Activated naive CD8-positive, alpha-beta T cell treated with anti-CD3 and anti-CD28 coated beads, Interleukin-2, amount 50 U/mL, for 16 hours (primary cell): Measurements from ENCODE around the gene LTBP3.
"Not testable (repeated sequence)": the region's sequence is repeated elsewhere in the genome, so short reads cannot be mapped to it uniquely, and the experiment has no call there.

Experiments used
- DNase-seq: peaks from one replicate; pipeline ENCODE4 v3.0.0-alpha.2; 2020; ENCODE audit warnings: low read depth, low spot score

The LTBP3 gene

DNA sequence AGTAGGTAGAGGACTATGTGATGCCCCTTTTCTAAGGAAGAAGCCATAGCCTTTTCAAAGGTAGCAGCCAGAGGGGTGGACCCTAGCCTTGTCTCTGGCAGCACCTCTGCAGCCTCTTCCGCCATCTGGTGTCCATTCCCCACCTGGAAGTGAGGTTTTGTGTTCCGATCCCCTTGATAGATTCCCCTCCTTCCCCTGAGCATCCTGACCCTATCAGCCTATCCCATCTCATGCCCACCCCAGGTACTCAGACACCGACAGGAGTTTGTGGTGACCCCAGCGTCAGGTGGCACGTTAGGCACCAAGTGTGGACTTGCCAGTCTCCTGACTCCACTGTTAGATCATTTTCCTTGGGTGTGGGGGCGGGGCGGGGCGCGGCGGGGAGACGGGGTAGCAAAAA, 13.8 kb upstream of the LTBP3 start:
- no peak for DNase-seq

DNA sequence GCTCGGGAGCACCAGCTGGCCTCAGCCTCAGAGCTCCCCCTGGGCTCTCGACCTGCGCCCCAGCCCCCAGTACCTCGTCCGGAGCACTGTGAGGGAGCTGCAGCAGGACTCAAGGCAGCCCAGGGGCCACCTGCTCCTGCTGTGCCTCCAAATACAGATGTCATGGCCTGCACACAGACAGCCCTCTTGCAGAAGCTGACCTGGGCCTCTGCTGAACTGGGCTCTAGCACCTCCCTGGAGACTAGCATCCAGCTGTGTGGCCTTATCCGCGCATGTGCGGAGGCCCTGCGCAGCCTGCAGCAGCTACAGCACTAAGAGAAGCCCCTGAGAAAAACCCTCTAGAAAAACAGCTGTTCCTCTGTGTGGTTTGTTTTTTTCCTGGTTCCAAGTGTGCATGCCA, 13.3 kb upstream of the LTBP3 start:
- no peak for DNase-seq

DNA sequence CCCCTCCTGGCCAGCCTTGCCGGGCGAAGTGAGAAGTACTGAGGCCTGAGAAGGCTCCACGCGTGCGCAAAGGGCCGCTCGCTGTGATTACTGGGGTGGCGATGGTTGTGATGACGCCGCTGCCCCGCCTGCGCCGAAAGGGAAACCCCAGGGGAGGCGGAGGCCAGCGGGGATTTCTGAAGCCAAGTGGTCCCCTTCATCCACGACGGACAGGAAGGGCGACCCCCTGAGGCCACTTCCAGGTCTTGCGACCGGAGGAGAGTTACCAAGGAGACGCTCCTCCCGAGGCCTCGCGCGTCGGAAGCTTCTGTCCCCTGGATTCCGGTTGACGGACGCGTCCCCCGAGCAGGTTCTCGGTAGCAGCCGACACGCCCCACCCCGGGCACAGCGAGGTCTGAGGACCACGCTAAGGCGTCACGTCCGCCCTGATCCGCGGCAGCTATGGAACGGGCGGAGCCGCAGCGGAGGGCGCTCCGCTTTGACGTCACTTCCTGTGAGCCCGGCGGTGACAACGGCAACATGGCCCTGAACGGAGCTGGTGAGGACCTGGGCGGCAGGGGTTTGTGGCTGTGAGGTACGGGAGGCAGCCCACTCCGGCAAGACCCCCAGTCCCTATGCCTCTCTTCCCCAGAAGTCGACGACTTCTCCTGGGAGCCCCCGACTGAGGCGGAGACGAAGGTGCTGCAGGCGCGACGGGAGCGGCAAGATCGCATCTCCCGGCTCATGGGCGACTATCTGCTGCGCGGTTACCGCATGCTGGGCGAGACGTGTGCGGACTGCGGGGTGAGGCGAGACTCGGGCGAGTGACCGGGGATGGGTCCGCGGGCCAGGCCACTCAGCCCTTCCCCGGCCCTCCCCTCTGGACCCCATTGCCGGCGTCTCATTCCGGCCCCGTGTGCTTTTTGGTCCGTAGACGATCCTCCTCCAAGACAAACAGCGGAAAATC, 12.1 kb upstream of the LTBP3 start, which contains the start of gene ZNRD2:
Gene ZNRD2 (plus strand): TSS at position 505 of the 946 bp plus-strand sequence. CDS start 15 bp downstream, at position 520.
- peak; percentile 96 for DNase-seq

DNA sequence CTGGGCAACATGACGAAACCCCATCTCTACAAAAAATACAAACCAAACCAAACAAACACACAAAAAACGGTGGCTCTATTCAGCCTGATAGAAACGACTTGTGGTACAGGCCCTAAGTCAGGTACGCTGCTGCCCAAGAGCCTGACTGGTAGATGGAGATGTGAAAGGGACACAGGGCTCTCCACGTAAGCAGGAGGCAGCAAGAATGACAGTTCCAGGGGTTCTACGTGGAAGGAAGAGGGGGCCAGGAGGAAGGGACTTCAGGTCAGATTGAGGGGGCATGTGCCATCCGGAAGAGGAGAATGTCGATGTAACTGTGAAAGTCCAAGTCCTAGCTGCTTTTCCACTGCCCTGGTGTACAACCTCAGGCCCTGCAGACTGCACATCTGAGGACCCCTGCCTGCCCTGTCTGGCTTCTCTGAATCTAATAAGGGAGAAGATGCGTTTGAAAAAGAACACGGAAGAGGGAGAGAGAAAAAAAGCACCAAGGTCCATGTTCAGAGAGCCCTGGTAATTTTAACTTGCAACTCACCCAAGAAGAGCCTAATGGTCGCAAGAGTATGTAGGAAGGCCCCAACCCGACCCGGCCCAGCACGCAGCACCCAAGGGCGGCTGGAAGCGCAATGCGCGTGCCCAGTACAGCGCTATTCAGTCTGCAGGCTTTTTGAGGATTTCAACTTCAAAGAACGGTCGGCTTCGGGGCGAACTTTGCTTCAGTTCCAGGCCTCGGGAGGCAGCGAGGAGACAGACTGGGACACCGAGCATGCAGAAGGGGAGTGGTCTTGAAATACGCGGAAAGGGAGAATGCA, 11.2 kb upstream of the LTBP3 start:
- no peak for DNase-seq

DNA sequence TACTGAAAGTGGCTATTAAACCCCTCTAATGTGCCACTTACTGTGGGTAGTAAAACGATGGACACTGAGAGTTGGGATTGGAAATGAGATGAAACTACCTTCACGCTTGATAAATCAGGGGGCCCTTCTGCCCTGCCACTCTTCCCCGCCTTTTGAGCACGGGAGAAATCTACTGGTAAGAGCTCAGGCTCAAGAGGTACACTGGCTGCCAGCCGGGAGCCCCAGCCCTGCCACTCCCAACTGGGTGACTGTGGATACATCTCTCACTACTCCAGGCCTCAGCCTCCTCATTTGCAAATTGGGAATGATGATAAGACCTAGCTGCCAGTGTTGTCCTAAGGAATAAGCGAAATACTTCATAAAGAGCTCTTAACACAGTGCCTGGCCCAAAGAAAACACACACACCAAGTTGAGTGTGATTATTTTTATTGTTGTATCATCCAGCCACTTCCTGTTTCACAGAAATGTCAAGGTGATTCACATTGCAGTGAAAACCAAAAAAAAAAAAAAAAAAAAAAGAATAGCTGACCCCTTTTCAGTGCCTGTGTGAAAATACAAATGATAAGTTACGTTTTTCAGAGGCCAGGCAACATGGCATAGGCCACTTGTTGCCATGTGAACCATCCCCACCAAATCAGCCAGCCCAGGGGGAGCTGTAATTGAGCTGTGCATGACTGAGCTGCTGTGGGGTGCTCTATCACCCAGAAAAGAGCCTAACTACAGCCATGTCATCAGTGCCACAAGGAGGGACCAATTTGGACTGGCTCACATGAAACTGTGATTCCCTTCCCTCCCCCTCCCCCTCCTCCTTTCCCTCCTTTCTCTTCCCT, 7.7 kb upstream of the LTBP3 start:
- no peak for DNase-seq

DNA sequence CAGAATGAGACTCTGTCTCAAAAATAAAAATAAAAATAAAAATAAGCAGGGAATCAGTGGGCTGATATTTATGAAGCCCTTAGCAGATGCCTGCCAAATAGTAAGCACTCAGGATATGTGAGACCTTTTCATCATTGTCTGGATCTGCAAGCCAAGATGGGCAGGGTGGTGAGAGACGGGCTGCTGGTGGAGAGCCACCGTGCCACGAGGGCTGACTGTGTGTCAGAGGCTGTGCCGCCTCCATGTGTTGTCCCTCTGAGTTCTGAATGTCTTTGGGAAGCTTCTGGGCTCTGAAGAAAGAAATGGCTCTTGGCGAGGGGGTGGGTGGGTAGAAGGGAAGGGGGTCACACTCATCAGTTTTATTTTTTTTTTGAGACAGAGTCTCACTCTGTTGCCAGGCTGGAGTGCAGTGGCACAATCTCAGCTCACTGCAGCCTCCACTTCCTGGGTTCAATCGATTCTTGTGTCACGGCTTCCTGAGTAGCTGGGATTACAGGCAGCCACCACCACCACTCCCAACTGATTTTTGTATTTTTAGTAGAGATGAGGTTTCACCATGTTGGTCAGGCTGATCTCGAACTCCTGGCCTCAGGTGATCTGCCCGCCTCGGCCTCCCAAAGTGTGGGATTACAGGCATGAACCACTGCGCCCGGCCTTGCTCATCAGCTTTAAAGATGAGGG, 6.9 kb upstream of the LTBP3 start:
- not testable (repeated sequence) for DNase-seq

DNA sequence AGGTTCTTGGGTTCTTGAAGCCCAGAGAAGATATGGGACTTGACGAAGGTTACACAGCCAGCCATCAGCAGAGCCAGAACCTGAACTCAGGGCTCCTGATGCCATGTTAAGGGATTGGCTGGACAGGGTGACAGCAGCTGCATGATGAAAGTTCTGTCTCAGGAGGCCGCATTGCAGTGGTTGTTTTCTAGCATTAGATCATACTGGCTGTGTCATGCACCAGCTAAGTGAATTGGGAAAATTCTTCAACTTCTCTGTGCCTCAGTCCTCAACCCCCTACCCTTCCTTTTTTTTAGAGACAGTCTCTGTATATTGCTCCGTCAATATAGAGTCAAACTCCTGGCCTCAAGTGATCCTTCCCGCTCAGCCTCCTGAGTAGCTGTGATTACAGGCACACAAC, 5.4 kb upstream of the LTBP3 start:
- no peak for DNase-seq

DNA sequence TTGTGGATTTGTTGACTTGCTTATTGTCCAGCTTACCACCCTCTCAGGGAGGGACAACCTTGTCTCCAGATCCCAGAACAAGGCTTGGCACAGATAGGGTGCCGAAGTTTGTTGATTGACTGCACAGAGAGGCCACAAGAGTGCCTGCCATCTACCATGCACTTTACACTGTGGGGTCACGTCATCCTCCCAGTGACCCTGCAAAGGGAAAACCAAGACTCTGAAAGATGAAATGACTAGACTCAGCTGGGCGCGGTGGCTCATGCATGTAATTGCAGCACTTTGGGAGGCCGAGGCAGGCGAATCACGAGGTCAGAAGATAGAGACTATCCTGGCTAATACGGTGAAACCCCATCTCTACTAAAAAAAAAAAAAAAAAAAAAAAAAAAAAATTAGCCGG, 4.6 kb upstream of the LTBP3 start:
- no peak for DNase-seq

DNA sequence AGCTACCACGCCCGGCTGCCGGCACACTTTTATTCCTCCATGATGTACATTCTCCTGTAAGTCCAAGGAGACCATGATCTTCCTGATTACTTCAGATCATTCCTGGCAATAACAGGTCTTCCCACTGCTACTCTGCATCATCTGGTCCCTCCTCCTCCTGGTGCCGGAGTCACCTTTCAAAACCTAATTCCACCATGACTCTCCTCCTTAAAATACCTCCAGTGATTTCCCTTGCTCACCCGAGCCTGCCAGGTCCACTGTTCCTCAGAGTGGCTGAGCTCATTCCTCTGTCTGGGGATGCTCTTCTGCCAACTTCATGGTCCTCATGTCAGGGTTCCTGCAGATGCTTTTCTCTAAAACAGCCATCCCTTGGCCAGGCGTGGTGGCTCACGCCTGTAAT, 3.9 kb upstream of the LTBP3 start:
- no peak for DNase-seq

DNA sequence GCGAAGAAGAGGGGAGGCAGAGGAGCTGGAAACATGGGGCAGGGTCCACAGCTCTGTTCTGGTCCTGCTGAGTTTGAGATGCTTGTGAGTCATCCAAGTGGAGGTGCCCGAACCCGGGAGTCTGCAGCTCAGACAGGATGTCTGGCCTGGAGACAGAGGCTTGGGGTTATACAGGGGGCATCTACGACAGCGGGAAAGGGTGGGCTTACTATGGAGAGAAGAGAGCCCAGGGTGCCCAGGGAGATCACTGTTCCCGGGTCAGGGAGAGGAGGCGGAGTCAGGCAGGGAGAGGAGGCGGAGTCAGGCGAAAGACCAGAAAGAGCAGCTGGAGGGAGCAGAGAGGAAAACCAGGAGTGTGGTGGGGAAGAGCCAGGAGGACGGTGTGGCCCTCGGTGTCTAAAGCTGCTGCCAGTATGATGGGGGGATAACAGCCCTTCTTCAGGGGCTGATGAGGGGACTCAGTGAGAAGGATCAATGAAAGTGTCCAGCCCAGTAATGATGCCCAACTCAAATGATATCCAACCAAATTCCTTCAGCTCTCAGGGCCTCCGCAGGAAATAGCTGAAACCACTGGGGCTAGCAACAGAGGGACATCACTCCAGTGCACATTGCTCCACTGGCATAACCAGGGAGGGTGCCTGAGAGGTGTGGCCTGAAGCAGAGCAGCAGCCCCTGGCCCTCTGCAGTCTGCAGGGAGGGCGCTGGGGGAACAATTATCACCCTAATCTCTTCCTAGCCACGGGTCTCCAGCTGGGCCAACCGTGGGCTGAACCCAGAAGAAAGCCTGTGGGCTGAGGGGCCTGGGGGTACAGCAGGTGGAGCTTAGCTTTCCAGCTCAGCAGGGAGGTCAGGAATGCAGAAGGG, 2.6 kb upstream of the LTBP3 start:
- DNase-seq: no peak

DNA sequence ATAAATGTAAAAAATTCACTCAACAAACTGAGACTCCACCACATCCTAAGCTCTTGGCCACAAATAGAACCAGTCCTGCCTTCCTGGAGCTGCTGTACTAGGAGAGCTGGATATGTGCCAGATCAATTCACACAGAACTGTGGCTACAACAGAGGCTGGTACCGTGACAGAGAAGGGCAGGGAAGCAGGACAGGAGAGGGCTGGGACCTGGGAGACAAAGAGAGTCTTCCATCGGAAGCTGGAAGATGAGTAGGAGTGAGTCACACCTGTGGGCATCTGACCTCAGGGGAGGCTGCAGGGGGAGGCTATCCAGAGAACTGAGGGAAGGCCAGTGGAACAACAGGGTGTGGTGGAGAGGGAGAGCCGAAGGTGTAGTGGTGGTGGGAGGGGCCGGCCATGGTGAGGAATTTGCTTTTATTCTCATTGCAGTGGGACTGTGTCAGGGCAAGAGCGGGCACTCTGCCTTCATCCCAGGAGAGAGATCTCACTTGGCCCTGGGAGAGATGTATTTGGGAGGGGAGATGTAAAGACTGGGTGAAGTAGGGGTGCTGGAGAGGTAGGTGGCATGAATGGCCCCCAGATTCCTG, 1.9 kb upstream of the LTBP3 start:
- DNase-seq: no peak

DNA sequence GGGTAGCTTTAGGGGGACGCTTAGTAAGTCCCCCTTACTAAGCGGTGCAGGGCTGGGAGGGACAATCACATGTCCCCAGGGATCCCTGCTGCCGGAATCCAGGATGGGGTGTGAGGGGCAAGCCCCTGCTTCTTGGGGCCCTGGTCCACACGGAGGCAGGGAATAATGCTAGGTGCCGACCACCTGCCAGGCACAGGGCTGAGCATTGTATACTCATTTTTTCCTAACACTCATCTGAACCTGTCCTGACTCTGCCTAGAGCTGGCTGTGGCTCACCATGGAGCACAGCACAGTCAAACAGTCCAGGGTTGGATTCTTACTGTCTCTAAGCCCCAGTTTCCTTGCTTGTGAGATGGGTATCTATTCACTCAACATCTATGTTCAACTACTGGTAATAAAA, 1.4 kb upstream of the LTBP3 start:
- no peak for DNase-seq

DNA sequence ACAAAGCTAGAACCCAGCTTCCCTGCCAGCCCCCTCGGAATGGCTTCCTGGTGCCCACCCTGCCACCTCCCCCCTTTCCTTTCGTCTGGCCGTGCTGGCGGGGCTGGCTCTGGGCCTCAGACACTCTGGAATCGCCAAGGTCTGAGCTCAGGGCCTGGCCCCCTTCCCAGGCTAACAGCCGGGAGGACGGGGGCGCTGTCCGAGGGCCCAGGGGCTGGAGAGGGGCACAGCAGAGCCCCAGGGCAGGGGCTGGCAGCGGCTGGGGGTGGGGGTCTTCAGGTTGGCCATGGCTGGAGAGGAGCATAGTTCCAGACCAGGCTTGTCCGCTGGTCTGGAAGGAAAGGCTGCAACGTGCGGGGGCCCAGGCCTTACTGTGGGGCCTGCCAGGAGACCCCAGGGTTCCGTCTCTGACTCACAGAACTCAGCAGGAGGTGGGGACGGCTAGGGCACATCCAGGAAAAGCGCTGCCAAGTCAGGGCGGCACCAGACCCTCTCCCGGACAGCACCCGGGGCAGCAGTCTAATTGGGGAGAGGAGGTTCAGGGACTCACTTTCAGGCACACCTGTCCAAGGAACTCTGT, 861 bp upstream of the LTBP3 start:
- no peak for DNase-seq

DNA sequence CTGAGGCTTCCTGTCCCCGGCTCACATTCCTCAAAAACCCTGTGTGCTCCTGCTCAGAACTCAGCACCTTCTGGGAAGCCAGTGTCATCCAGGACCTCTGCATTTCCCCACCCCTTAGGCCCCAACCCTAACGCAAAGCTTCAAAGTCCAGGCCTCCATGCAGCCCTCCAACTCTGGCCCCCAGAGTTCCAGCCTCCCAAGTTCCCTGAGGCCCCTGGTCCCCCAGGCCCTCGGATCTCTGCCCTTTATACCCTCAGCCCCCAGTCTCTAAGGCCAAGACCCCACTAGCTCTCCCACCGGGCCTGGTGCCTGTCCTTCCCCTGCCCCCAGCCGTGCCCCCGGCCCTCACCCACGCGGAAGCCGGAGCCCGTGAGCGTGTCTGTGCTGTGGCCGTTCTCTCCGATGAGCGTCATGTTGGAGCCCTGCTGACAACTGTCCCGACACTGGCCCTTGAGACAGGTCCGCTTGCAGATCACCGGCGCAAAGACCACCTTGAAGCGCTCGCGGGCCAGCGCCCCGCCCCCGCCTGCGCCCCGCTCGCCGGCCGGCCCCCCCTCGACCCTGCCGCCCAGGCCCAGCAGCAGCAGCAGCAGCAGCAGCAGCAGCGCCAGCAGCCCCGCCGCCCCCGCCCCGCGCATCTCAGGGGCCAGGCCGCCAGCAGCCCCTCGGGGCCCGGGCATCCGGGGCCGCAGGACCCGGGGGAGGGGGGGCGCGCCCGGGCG, 718 bp downstream of the LTBP3 start:
- no peak for DNase-seq

DNA sequence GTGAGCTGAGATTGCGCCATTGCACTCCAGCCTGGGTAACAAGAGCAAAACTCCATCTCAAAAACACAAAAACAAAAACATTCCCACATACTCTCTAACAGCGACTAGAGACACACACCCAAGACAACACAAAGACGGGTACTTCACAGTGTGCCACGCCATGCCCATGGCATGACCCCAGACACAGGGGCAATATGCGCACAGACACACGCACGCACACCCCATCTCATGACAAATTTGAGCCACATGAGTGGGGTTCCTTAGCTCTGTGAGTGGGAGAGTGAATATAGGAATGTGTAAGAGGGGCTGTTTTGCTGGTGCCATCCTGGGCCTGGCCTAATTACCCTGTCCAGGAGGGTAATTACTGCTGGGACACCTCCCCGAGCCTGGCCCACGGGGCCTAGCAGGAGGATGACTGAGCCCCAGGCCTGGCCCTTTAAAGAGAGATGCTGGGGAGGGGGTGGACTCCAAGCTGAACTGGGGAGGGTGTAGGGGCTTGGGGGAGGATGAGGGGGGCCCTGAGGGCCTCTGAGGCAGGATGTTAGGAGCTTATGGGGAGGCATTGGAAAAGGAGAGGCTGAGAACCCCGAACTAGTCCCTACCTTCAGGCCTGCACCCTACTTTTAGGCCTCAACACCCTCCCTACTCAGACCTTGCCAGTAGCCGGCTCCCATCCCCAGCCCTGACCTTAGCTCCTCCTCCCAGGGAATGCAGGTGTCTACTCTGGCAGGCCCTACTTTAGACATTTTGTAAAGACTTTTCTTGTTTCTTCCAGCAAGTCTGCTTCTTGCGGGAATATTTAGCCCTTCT, 1.5 kb downstream of the LTBP3 start:
- no peak for DNase-seq

DNA sequence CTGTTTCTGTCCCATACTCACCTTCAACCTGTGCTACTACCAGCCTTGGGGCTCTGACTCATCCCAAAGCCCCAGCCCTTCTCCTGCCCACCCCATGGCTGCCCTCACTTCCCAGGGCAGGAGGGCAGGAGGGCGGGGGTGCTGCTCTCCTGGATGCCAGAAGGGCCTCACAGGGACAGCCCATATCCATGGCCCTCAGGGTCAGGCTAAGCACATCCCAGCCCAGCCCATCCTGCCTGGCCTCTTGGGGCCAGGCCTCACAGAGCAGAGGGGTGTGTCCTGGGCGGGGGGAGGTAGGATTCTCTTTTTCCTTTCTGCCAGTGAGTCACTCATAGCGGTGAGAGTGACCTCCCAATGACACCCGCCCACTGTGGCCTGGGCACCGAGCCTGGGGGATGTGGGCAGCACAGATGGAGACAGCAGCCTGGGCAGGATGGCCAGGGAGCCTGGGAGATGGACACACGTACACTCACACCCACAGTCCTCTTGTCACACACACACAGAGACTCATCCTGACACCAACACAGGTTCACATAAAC, 2.4 kb downstream of the LTBP3 start:
- no peak for DNase-seq

DNA sequence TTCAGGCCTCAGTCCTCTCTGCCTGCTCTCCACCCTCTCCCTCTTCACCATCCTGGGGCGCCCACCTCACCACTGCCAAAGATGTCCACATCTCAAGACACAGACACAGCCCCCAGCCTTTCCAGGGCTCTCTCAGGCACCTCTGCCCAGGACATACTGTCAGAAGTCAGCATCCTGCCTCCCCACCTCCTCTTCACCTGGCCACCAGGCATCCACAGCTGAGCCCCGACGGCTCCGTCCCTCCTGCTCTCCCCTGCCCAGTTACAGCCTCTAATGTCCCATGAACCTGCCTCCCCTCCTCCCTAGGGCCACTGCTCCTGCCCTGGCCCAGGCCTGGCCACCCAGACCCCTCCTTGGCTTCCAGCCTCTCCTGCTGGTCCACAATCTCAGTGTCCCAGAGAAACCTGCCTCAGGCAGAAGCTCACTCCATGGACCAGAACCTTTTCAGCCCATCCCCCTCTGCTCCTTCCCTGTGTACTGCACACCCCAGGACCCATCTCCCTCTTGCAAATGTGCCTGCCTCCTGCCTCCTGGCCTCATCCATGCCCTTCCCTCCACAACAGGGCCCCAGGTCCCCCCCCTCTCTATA, 3.2 kb downstream of the LTBP3 start:
- DNase-seq: no peak
